IMR-90 (cell line): Measurements from ENCODE around the gene BCAS4. TPM values are rescaled to one million over a fixed set of nuclear protein-coding genes. Genes with fewer than 3 reads are reported as not detected.

Source experiments
- ATAC-seq: fragments of 200-7000 bp; cut with Tn5 transposase; 2 replicates; pipeline ENCODE4 v1.9.1; 2020; ENCODE audit warnings: low read depth, mild to moderate bottlenecking, moderate library complexity
- BruUV-seq: library from RNA; stranded (reverse); fragments of 400-500 nt; replicated peaks from 2 replicates; lab custom pipeline; 2021; lab: Mats Ljungman, UMichigan
- CTCF ChIA-PET: fragments of 300-600 bp; formaldehyde crosslinking; extraction: SDS; loops from one replicate; lab custom pipeline; 2021; ENCODE audit warnings: antibody characterized with exemption; lab: Yijun Ruan, JAX
- POLR2A ChIA-PET: fragments of 300-600 bp; sonication (Branson Sonifier 250); formaldehyde crosslinking; loops from one replicate; lab custom pipeline; 2022; ENCODE audit warnings: antibody characterized with exemption; ENCODE audit not compliant: unreplicated experiment; lab: Charles Lee
- DNase-seq: peaks from one replicate; pipeline ENCODE4 v3.0.0; 2013
- H2AFZ ChIP-seq: replicated peaks from 2 replicates; pipeline ENCODE3; 2013; ENCODE audit warnings: low read length, mild to moderate bottlenecking; ENCODE audit not compliant: poor library complexity
- H2AK5ac ChIP-seq: 2 replicates; pipeline ENCODE4 v1.6.1; 2013; ENCODE audit warnings: low read depth, low read length, inconsistent platforms
- H2AK9ac ChIP-seq: replicated peaks from 2 replicates; pipeline ENCODE3; 2013; ENCODE audit warnings: mild to moderate bottlenecking, low read depth, low read length, moderate library complexity; ENCODE audit not compliant: poor library complexity
- H2BK120ac ChIP-seq: 2 replicates; pipeline ENCODE4 v1.6.1; 2013; ENCODE audit warnings: low read depth, low read length, inconsistent platforms
- H2BK15ac ChIP-seq: 3 replicates; pipeline ENCODE4 v1.6.1; 2013; ENCODE audit warnings: low read depth, low read length, inconsistent platforms
- H2BK20ac ChIP-seq: 2 replicates; pipeline ENCODE4 v1.6.1; 2013; ENCODE audit warnings: low read depth, mild to moderate bottlenecking, inconsistent platforms, low read length, moderate library complexity
- H2BK5ac ChIP-seq: 2 replicates; pipeline ENCODE4 v1.6.1; 2013; ENCODE audit warnings: mild to moderate bottlenecking, low read depth, low read length, inconsistent platforms; ENCODE audit not compliant: poor library complexity, severe bottlenecking
- H3K14ac ChIP-seq: replicated peaks from 2 replicates; pipeline ENCODE4 v1.6.1; 2013; ENCODE audit warnings: low read depth, low read length, inconsistent platforms
- H3K18ac ChIP-seq: 2 replicates; pipeline ENCODE4 v1.6.1; 2013; ENCODE audit warnings: low read depth, low read length, control low read depth
- H3K23ac ChIP-seq: 2 replicates; pipeline ENCODE4 v1.6.1; 2013; ENCODE audit warnings: low read depth, low read length, inconsistent platforms
- H3K27ac ChIP-seq: 2 replicates; pipeline ENCODE4 v1.5.1; 2013; ENCODE audit warnings: mild to moderate bottlenecking, control low read depth, low read length; ENCODE audit not compliant: insufficient read depth
- H3K27me3 ChIP-seq: 2 replicates; pipeline ENCODE4 v1.6.1; 2013; ENCODE audit warnings: low read length; ENCODE audit not compliant: control insufficient read depth, insufficient read depth
- H3K36me3 ChIP-seq: 2 replicates; pipeline ENCODE4 v1.6.1; 2013; ENCODE audit warnings: low read length, mixed read lengths; ENCODE audit not compliant: control insufficient read depth, insufficient read depth
- H3K4ac ChIP-seq: 2 replicates; pipeline ENCODE4 v1.6.1; 2013; ENCODE audit warnings: low read depth, low read length, inconsistent platforms
- H3K4me1 ChIP-seq: 2 replicates; pipeline ENCODE4 v1.6.1; 2013; ENCODE audit warnings: low read length, mixed read lengths; ENCODE audit not compliant: control insufficient read depth, insufficient read depth
- H3K4me2 ChIP-seq: 2 replicates; pipeline ENCODE4 v1.6.1; 2013; ENCODE audit warnings: low read depth, mild to moderate bottlenecking, control low read depth, low read length, moderate library complexity
- H3K4me3 ChIP-seq: 2 replicates; pipeline ENCODE4 v1.5.1; 2013; ENCODE audit warnings: low read depth, mild to moderate bottlenecking, control low read depth, low read length, moderate library complexity; ENCODE audit not compliant: insufficient read depth
- H3K56ac ChIP-seq: 2 replicates; pipeline ENCODE4 v1.6.1; 2013; ENCODE audit warnings: low read length, inconsistent platforms; ENCODE audit not compliant: insufficient read depth; ENCODE audit errors: extremely low read depth
- H3K79me1 ChIP-seq, 2 experiments: 2 replicates each; pipeline ENCODE4 v1.6.1; 2013; ENCODE audit warnings: low read length in 2 of 2, inconsistent platforms in 1 of 2, low read depth in 1 of 2
- H3K9ac ChIP-seq: 2 replicates; pipeline ENCODE4 v1.6.1; 2013; ENCODE audit warnings: low read depth, low read length, control low read depth
- H3K9me1 ChIP-seq: 2 replicates; pipeline ENCODE4 v1.6.1; 2013; ENCODE audit warnings: low read length, inconsistent platforms; ENCODE audit not compliant: insufficient read depth
- H3K9me3 ChIP-seq: 2 replicates; pipeline ENCODE4 v1.6.1; 2013; ENCODE audit warnings: low read length; ENCODE audit not compliant: control insufficient read depth, insufficient read depth
- H4K20me1 ChIP-seq: 2 replicates; pipeline ENCODE4 v1.6.1; 2013; ENCODE audit warnings: low read length, inconsistent platforms; ENCODE audit not compliant: insufficient read depth
- H4K5ac ChIP-seq: 2 replicates; pipeline ENCODE4 v1.6.1; 2013; ENCODE audit warnings: mild to moderate bottlenecking, low read depth, low read length, control low read depth
- H4K8ac ChIP-seq, 2 experiments: 2 replicates each; pipeline ENCODE4 v1.6.1; 2013; ENCODE audit warnings: low read depth in 2 of 2, low read length in 2 of 2, control low read depth in 1 of 2, inconsistent platforms in 1 of 2
- H4K91ac ChIP-seq: 2 replicates; pipeline ENCODE4 v1.6.1; 2013; ENCODE audit warnings: low read depth, low read length, inconsistent platforms; ENCODE audit not compliant: insufficient read depth
- BHLHE40 ChIP-seq: fragments of 150-350 bp; IDR thresholded peaks from 2 replicates; pipeline ENCODE4 v1.6.1; 2016; ENCODE audit warnings: mild to moderate bottlenecking, low read depth, low read length
- CEBPB ChIP-seq: IDR thresholded peaks from 2 replicates; pipeline ENCODE4 v1.6.1; 2012; ENCODE audit warnings: low read depth, low read length, improper control_type of control experiment
- CHD1 ChIP-seq: IDR thresholded peaks from 2 replicates; pipeline ENCODE4 v1.6.1; 2012; ENCODE audit warnings: low read depth, low read length, improper control_type of control experiment
- CTCF ChIP-seq: conservative IDR thresholded peaks from 2 replicates; pipeline ENCODE4 v1.5.1; 2012; ENCODE audit warnings: mild to moderate bottlenecking, low read depth, low read length, improper control_type of control experiment
- FOS ChIP-seq: fragments of 150-350 bp; IDR thresholded peaks from 2 replicates; pipeline ENCODE4 v1.6.1; 2016; ENCODE audit warnings: low read depth, low read length
- MAFK ChIP-seq: IDR thresholded peaks from 2 replicates; pipeline ENCODE4 v1.6.1; 2012; ENCODE audit warnings: low read depth, low read length, improper control_type of control experiment
- MAZ ChIP-seq: IDR thresholded peaks from 2 replicates; pipeline ENCODE4 v1.6.1; 2012; ENCODE audit warnings: low read depth, mild to moderate bottlenecking, low read length, improper control_type of control experiment, moderate library complexity, borderline replicate concordance
- MXI1 ChIP-seq: IDR thresholded peaks from 2 replicates; pipeline ENCODE4 v1.6.1; 2012; ENCODE audit warnings: low read depth, mild to moderate bottlenecking, low read length, moderate library complexity, borderline replicate concordance
- NFE2L2 ChIP-seq: fragments of 150-350 bp; IDR thresholded peaks from 2 replicates; pipeline ENCODE4 v1.6.1; 2016; ENCODE audit warnings: low read depth, mild to moderate bottlenecking, low read length
- POLR2A ChIP-seq: IDR thresholded peaks from 2 replicates; pipeline ENCODE4 v1.6.1; 2012; ENCODE audit warnings: mild to moderate bottlenecking, low read depth, low read length
- RAD21 ChIP-seq: IDR thresholded peaks from 2 replicates; pipeline ENCODE4 v1.6.1; 2012; ENCODE audit warnings: low read length, improper control_type of control experiment
- RCOR1 ChIP-seq: IDR thresholded peaks from 2 replicates; pipeline ENCODE4 v1.6.1; 2012; ENCODE audit warnings: mild to moderate bottlenecking, low read length, improper control_type of control experiment; ENCODE audit not compliant: insufficient replicate concordance
- RFX5 ChIP-seq: IDR thresholded peaks from 2 replicates; pipeline ENCODE4 v1.8.0; 2012; ENCODE audit warnings: low read depth, mild to moderate bottlenecking, low read length, moderate library complexity
- SMC3 ChIP-seq: fragments of 150-350 bp; IDR thresholded peaks from 2 replicates; pipeline ENCODE4 v1.6.1; 2016; ENCODE audit warnings: low read depth, mild to moderate bottlenecking, antibody characterized with exemption, low read length, moderate library complexity
- WGBS, 2 experiments: methylation state at CpG; one replicate each; pipeline versions ENCODE4 v1.1.5 to v1.1.7; 2013; ENCODE audit warnings: missing lambda C conversion rate in 2 of 2; ENCODE audit not compliant: insufficient read length in 1 of 2; ENCODE audit errors: extremely low coverage in 2 of 2; 5-methylcytosine and 5-hydroxymethylcytosine counted together
- dilution Hi-C: fragments of 300-500 bp; cut with HindIII; formaldehyde crosslinking; loops from one replicate; pipeline ENCODE4 v1.14.3; 2018; ENCODE audit warnings: low sequenced_read_pairs; ENCODE audit not compliant: unreplicated experiment
- in situ Hi-C: fragments of 300-500 bp; cut with MboI; formaldehyde crosslinking; loops from 3 replicates; pipeline ENCODE4 v1.14.3; 2019; ENCODE audit warnings: low sequenced_read_pairs, inconsistent platforms, mixed read lengths
- intact Hi-C: fragments of 100-400 bp; cut with micrococcal nuclease; formaldehyde crosslinking; loops from 2 replicates; pipeline ENCODE4 v1.10.0; 2022
- polyA plus RNA-seq, 3 experiments: library from polyadenylated mRNA; depleted of rRNA; stranded (reverse); fragments of >200 nt; gene quantifications; 2 replicates each; pipeline ENCODE4 v1.2.3, GENCODE V29; 2012; ENCODE audit warnings: low replicate concordance in 1 of 3
- total RNA-seq: library from RNA; depleted of rRNA; stranded (reverse); fragments of >200 nt; gene quantifications from 2 replicates; pipeline ENCODE4 v1.2.3, GENCODE V29; 2012
- TF ChIP-seq, protein P1 (sequence below): fragments of 150-350 bp; IDR thresholded peaks from 2 replicates; pipeline ENCODE4 v1.6.1; 2017; ENCODE audit warnings: mild to moderate bottlenecking, antibody characterized with exemption, low read length, low read depth

The BCAS4 gene
- total and polyA plus RNA-seq, 2 of the 4 experiments (the other 2 are of a cell fraction), result 42.7 to 47.5 TPM

DNA sequence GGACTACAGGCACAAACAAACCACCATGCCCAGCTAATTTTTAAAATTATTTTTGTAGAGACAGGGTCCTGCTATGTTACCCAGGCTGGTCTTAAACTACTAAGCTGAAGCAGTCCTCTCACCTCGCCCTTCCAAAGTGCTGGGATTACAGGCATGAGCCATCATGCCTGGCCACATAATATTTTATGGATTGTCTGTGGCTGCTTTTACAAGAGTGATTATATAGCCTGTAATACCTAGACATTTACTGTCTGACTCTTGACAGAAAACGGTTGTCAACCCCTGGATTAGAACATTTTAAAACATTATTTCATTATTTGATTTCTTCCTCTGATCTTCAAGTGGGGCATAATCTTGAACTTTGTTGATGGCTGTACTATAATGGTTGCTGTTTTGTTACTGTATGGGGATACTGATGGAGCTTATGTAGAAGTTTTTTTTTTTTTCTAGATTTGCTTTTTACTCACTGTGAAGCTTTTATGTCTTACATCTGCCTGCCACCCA lies 49.2 kb upstream of the BCAS4 start:
- no peak for DNase-seq
- ChIA-PET CTCF (interaction anchor here (0.6 kb wide), 1 partner anchor 237 kb away, joined by 8 read pairs; no protein-coding TSS in a partner anchor), POLR2A (no interaction called here)
- Histone ChIP-seq H4K91ac (peak overlapping the region; percentile 55; the same call in 1 of the 2 replicates), H3K23ac (no peak overlapping the region), H2AK9ac (no peak overlapping the region), H3K27me3 (no peaks in the 10 kb centered on the region), H3K4me2 (no peak overlapping the region), H3K36me3 (no peaks in the 10 kb centered on the region), H3K14ac (no peak overlapping the region), H2AK5ac (no peak overlapping the region), H3K4me3 (no peak overlapping the region), H3K4me1 (peaks cover 17% of the 10 kb centered on the region), H4K8ac (peak overlapping the region in 1 of 2 experiments; percentile 28; a peak in 1 of 4 replicates), H3K9me1 (peaks cover 4% of the 10 kb centered on the region; the same call in 1 of the 2 replicates), H3K9me3 (no peaks in the 10 kb centered on the region), H4K20me1 (no peaks in the 10 kb centered on the region), H3K56ac (no peak overlapping the region), H2AFZ (no peak overlapping the region), H2BK20ac (peak overlapping the region; percentile 64; the same call in 1 of the 2 replicates), H3K4ac (no peak overlapping the region; the same call in 1 of the 2 replicates), H2BK120ac (peak overlapping the region; percentile 20; the same call in 1 of the 2 replicates), H3K9ac (peak overlapping the region; percentile 10; the same call in 1 of the 2 replicates), H3K18ac (no peak overlapping the region), H2BK5ac (no peak overlapping the region), H3K79me1 (peaks cover 0 to 4% of the 10 kb centered on the region in 2 experiments; a peak in 1 of 4 replicates), H3K27ac (no peak overlapping the region), H2BK15ac (no peak overlapping the region), H4K5ac (no peak overlapping the region)
- no peak for ATAC-seq
- intact Hi-C loops, result loop anchor here (2.0 to 10.0 kb wide), 2 partner anchors 235 to 281 kb away; partner anchors contain the start of gene PTPN1
- dilution Hi-C loops, result no loop called here
- in situ Hi-C loops, result loop anchor here (10.0 kb wide), 2 partner anchors 281 to 561 kb away; no protein-coding TSS in a partner anchor
- no TSS peak for BruUV-seq
- no CpG with 5 or more reads among the region's 2 CpGs for WGBS, 2 experiments
- no peak for TF ChIP-seq NFE2L2
- TF ChIP-seq, protein P1, sequence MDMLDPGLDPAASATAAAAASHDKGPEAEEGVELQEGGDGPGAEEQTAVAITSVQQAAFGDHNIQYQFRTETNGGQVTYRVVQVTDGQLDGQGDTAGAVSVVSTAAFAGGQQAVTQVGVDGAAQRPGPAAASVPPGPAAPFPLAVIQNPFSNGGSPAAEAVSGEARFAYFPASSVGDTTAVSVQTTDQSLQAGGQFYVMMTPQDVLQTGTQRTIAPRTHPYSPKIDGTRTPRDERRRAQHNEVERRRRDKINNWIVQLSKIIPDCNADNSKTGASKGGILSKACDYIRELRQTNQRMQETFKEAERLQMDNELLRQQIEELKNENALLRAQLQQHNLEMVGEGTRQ, result no peak
- TF ChIP-seq MAZ, result no peak
- no peak for TF ChIP-seq RAD21
- TF ChIP-seq FOS, result no peak
- TF ChIP-seq BHLHE40, result no peak
- TF ChIP-seq MXI1, result no peak
- TF ChIP-seq RCOR1, result no peak
- no peak for TF ChIP-seq POLR2A
- TF ChIP-seq CHD1, result no peak
- no peak for TF ChIP-seq CTCF
- no peak for TF ChIP-seq MAFK
- TF ChIP-seq SMC3, result no peak
- no peak for TF ChIP-seq CEBPB
- TF ChIP-seq RFX5, result no peak
